Measurements from ENCODE around the gene PLEKHA8. TPM values are rescaled to one million over a fixed set of nuclear protein-coding genes. Genes with fewer than 3 reads are reported as not detected.

Gene PLEKHA8
- total RNA-seq, 1 donor from 2014 or later: 22.8 TPM

DNA sequence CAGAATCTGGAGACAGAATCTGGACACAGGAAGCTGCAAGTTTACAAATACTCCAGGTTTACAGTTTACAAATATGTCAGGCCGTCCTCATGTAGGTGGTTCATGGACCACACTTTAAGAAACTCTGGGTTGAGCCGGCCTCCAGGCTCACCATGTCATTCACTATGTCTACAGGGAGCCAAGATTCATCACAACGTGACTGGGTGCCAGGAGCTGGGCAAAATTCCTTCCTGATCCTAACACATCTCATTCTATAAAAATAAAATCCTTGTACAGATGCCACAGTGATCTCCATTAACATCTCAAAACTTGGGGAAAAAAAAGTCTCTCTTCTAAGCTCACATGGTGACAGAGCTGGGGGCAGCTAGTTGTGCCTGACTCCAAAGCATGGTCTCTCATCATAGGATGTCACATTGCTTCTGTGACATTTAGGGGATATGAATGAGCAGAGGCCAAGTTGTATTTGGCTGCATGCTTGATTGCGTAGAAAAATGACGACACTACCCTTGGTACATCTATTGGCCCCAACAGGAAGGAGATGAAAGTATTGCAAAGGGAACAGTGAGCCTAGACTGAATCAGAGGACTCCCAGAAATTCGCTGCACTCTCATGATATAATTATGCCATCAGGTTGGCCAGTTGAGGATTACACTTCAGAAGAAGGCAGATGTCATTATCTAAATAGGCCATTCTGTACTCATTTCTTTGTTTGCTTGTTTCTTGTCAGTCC lies 142.4 kb downstream of the PLEKHA8 start:
- DNase-seq: no peak

DNA sequence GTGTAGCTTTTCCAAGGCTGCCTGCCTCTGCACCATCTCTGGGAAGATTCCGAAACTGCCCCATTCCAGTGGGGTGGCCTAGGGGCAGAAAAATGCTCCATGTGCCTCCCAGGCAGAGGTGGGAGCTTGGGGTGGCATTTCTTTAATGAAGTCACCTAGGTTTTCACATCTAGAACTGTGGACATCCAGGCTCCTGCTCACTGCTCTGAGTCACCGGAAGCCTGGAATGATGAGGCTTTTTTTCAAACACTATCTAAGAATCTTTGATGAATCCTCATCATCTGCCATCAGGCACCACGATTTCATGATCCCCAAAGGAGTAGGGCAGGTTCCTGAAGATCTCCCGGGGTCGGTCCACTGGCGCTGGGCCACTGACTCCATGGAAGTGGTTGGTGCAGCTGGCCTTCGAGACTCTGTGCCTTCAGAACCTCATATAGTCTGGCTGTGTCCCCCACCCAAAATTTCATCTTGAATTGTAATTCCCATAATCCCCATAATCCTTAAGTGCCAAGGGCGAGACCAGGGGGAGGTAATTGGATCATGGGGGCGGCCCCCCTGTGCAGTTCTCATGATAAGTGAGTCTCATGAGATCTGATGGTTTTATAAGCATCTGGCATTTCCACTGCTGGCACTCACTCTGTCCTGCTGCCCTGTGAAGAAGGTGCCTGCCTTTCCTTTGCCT lies 143.7 kb downstream of the PLEKHA8 start:
- no peak for DNase-seq

DNA sequence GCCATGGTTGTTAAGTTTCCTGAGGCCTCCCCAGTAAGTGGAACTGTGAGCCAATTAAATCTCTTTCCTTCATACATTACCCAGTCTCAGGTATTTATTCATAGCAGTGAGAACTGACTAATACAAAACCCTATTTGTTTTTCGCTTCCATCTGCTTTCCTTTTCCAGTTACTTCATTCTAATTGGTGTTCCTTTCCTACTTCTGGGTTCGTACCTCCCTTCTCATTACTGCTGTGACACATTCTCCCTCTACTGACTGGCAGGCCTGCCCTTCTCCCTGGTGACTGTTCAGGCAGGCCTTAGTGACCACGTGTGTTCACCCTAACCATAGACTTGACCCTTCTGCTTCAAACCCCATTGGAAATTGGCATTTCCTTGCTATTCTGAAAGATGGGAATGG lies 144.2 kb downstream of the PLEKHA8 start:
- no peak for DNase-seq

DNA sequence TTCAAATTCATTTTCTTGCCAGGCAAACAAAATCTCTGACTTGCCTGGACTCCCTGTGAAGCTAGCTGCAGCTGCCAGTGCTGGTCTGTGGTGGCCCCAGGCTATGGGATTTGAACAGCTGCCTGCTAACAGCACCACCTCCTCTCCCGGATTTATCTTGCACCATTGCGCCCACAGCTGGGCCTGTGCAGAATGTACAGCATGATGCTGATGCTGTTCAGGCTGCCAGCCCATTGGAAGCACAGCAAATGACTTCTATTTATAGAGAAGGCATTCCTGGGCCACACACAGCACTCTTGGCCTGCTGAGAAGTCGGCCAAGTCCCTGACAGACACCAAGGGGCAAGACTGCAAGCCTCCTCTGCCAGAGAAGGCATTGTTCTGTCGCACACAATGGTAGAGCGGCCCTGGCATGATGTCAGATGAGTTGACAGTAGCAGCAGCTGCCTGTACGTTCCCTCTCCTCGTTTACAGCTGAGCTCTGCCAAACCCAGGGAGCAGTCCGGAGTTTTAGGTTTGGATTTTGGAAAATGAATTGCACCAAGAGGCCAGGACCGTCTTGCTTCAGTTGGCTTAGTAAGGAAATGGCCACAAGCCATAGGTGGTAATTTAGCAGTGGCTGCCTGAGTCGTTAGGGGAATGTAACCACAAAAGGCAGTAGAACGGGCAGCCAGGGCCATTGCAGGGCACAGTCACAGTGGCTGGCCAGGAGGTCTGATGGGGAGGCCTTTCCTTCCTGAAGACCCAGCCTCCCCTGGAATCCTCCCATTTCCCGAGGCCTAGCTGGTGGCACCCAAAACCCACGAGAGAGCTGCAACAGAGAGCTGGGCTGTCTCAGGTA lies 145.1 kb downstream of the PLEKHA8 start:
- no peak for DNase-seq

DNA sequence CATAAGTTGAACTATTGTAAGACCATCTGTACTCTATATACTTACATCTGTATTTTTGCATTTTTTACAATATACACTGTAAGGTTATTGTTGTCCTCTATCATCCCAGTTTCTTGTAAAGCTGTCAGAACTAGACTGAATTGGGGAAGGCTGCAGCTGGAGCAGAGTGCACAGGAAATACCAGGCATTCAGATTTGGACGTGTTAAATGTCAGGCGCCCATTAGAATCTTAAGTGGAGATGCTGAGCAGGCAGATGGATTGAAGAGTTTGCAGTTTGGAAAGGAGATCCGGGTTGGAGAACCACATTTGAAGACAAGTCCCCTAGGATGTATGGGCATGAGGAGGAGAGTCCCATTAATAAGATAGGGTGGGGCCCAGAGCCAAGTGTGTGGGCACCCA lies 147.0 kb downstream of the PLEKHA8 start:
- no peak for DNase-seq

DNA sequence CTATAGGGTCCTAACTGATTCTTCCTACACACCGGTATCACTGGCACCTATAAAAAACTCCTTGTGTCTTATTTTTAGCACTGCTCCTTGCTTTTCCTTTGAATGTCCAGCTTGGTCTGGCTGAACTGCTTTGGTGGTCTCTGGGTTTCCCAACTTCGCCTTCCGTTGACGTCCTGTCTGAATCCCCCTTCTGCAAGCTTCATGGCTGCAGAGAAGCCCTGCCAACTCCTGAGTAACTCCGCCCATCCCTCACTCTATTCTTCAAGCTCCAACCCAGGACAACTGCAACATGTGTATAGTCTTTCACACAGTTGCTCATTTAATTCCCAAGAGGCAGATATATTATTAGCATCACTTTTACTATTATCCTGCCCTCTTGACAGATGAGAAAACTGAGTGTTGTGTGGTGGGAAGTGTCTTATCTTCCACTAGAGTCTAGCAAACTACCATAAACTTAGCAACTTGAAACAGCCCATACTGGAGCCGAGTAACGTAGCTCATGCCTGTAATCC lies 147.5 kb downstream of the PLEKHA8 start:
- no peak for DNase-seq

DNA sequence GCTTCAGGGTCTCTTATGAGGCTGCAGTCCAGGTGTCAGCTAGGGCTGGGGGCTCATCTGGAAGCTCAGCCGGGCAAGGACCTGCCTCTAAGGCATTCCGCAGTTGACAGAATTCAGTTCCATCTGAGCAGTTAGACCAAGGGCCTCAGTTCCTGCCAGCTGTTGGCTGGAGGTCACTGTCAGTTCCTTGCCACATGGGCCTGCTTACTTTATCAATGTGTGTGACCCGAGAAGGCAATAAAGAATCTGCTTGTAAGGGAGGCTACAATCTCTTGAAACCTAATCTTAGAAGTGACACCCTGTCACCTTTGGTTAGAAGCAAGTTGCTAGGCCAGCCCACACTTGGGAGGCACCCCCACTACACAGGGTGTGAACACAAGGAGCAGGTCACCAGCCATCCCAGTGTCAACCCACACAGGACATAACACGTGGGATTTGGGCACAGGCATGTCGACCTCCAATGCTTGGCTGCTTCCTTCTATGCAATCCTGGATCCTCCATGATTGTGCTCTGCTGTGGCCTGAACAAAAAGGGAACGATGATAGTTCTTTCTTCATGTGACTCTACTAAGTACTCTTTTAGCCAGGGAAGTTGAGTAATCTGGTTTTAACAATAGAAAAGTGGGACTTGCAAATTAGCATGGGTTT lies 148.4 kb downstream of the PLEKHA8 start:
- DNase-seq: no peak

DNA sequence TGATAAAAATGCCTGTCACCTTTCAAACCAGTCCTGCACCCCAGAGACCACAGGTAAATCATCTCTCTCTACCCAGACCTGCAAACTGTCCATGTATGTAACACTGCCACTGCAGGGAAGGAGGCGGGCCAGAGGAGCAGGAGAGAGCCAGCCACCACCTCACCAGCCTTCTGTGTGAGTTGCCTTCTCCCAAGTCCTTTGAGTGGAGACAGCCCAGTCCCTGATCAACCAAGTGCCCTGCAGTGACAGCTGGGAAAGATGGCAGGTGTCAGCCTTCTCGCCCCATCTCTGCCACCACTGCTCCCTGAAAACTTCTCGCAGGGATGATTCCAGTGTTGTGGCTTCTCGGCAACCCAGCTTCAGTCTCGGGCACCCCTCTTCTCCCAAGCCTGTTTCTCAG lies 149.0 kb downstream of the PLEKHA8 start:
- DNase-seq: no peak

DNA sequence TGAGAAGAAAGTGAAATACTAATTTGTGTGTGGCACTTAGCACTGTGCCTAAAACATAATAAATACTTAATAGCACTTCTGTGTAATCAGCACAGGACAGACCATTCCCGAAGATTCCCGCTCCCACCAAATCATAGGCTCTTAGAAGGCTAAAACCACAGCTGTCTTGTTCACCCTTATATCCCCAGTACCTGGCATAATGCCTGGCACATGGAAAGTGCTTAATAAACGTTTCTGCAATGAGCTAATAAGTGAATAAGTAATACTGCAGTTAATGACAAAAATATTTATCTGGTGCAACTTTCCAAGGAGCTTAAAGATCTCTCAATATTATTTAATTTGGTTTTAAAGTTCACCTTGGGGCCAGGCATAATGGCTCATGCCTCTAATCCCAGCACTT lies 149.8 kb downstream of the PLEKHA8 start:
- no peak for DNase-seq

DNA sequence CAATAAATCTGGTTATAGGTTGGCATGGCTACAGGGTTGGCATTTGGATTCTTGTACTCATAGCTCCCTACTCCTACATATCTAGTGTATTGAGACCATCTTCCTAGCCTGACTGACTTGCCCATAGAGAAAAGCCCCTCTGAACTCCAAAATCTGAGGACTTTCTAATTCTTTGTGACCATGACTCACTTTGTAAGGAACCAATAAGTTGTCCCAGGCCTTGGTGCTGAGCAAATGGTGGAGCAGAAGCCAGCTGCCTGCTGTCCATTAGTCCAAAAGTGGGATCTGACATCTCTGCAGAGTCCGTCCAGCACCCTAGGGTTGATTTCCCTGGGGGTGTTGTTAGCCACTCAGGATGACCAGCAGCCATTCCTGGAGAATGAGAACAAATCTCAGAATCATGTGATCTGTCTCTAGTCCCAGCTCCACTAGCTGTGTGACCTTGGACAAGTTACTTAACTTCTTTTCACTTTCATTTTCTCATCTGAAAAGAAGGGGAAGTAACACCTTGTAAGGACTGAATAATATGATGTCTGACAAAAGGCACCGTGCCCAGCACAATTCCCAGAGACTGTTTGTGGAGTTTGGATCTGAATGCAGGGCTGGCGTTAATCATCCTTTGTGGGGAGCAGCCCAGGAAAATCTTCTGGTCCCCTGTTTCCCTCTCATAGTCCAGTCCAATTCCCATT lies 150.7 kb downstream of the PLEKHA8 start:
- no peak for DNase-seq

Other genes with a start within 250 kb of the PLEKHA8 start
- 0.17 TPM in 1 of 2 replicates, not detected in the other for gene WIPF3, start 221.9 kb upstream of the PLEKHA8 start, total RNA-seq
- gene SCRN1, start 38.6 kb upstream of the PLEKHA8 start, total RNA-seq: 94.6 and 95.5 TPM in 2 replicates
- 15.5 and 18.2 TPM in 2 replicates for gene FKBP14, start 1.7 kb upstream of the PLEKHA8 start, total RNA-seq
- gene MTURN, start 106.6 kb downstream of the PLEKHA8 start, total RNA-seq: 11.4 and 13.9 TPM in 2 replicates

Measured in dermis blood vessel endothelial cell (primary cell).